ENCODE data around the gene HIVEP2.

HIVEP2 gene

DNA sequence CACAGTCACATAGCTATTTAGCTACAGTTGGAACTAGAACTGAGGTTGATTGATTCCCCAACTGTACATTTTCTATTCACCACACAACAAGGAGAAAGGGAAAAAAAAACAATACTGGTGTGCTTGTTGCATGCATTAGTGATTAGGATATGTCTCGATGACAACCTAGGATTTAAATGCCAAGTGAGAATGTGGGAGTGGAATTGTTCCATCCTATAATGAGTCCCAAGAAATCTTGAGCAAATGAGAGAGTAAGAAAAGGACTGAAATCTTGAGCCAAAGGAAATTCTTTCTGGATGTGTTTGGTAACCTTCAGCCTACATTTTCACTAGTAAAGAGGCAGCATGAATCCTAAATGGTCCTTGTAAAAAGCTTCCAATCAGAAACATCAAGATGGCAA, 232.7 kb downstream of the HIVEP2 start:
- no peak overlapping the region for H3K9ac ChIP-seq (ENCODE audit: low read depth, low read length)
- H3K9me3 ChIP-seq (ENCODE audit: control insufficient read depth, insufficient read depth, low read length): no peaks in the 10 kb centered on the region
- H3K36me3 ChIP-seq (ENCODE audit: insufficient read depth, low read length): no peaks in the 10 kb centered on the region
- peaks cover 4% of the 10 kb centered on the region; the same call in 1 of the 2 replicates for H3K4me1 ChIP-seq (ENCODE audit: insufficient read depth, low read length)

DNA sequence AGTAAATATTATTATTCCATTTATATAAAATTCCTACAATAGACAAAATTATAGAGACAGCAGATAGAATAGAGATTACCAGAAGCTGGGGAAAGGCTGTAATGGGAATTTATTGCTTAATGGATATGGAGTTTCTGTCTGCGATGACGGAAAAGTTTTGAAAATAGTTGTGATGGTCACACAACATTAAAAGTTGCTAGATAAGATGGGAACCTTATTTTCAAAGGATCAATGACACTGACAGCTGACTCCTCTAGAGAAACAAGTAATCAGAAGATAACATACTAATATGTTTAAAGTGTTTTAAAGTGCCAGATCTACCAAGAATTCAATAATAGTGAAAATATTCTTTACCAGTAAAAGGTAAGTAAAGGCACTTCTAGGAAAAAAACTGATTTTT, 236.3 kb downstream of the HIVEP2 start:
- Histone ChIP-seq H3K9ac (ENCODE audit: low read depth, low read length) (no peak overlapping the region), H3K4me1 (ENCODE audit: insufficient read depth, low read length) (no peaks in the 10 kb centered on the region), H3K36me3 (ENCODE audit: insufficient read depth, low read length) (no peaks in the 10 kb centered on the region), H3K9me3 (ENCODE audit: control insufficient read depth, insufficient read depth, low read length) (no peaks in the 10 kb centered on the region)

DNA sequence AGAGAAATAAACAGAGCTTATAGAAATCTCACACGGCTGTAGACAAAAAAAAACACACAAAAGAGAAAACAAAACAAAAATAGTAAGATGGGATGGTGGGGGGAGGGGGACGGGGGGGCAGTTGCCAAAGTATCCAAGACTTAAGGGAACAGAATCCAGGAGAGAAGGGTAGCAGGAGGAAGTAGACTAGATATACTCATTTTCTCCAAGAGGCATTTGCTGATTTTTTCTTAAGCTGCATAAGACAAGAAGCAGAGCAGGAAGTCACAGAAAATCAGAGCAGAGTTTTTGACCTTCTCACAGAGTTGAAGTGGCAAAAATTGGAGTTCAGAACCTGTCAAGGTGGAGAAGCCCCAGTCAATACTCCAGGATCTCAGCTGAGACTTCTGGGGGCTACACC, 237.7 kb downstream of the HIVEP2 start:
- H3K9ac ChIP-seq (ENCODE audit: low read depth, low read length): no peak overlapping the region
- H3K9me3 ChIP-seq (ENCODE audit: control insufficient read depth, insufficient read depth, low read length): no peaks in the 10 kb centered on the region
- H3K36me3 ChIP-seq (ENCODE audit: insufficient read depth, low read length): no peaks in the 10 kb centered on the region
- no peaks in the 10 kb centered on the region for H3K4me1 ChIP-seq (ENCODE audit: insufficient read depth, low read length)

DNA sequence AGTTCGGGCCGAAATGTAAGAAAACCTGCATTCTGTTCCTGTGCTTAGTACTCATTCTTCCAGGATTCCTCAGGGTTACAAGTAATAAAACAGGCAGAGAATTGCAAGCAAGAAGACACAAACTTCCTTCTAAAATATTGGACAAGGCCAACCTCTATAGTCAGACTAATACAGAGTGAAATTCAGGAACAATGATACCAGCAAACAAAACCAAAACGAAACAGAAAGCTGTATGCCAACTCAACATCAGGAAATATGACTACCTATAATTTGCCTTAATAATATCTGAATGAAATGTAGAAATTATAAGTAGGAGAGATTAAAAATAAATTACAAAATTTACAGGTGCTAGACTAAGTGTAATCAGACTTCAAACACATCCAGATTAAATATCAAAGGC, 238.8 kb downstream of the HIVEP2 start:
- H3K36me3 ChIP-seq (ENCODE audit: insufficient read depth, low read length): no peaks in the 10 kb centered on the region
- H3K4me1 ChIP-seq (ENCODE audit: insufficient read depth, low read length): no peaks in the 10 kb centered on the region
- no peaks in the 10 kb centered on the region for H3K9me3 ChIP-seq (ENCODE audit: control insufficient read depth, insufficient read depth, low read length)
- H3K9ac ChIP-seq (ENCODE audit: low read depth, low read length): no peak overlapping the region

DNA sequence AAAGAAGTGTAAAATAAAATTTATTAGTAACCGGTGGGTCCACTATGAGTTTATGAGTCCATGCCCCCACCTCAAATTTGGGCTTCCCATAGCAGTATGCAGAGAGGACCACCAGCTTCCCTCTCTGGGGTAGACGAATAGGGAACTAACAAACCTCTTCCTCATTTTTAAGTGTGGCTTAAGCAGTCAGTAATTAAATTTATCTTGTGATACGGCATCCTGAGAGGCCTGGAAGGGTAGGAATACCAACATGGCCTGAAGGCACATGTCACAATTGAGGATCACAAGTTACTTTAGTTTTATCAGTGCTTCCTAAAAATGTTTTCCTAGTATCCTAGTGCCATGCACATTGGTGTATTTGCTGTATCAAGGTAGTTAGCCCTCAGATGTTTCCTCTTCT, 239.9 kb downstream of the HIVEP2 start:
- Histone ChIP-seq H3K9me3 (ENCODE audit: control insufficient read depth, insufficient read depth, low read length) (no peaks in the 10 kb centered on the region), H3K36me3 (ENCODE audit: insufficient read depth, low read length) (no peaks in the 10 kb centered on the region), H3K9ac (ENCODE audit: low read depth, low read length) (no peak overlapping the region), H3K4me1 (ENCODE audit: insufficient read depth, low read length) (no peaks in the 10 kb centered on the region)

DNA sequence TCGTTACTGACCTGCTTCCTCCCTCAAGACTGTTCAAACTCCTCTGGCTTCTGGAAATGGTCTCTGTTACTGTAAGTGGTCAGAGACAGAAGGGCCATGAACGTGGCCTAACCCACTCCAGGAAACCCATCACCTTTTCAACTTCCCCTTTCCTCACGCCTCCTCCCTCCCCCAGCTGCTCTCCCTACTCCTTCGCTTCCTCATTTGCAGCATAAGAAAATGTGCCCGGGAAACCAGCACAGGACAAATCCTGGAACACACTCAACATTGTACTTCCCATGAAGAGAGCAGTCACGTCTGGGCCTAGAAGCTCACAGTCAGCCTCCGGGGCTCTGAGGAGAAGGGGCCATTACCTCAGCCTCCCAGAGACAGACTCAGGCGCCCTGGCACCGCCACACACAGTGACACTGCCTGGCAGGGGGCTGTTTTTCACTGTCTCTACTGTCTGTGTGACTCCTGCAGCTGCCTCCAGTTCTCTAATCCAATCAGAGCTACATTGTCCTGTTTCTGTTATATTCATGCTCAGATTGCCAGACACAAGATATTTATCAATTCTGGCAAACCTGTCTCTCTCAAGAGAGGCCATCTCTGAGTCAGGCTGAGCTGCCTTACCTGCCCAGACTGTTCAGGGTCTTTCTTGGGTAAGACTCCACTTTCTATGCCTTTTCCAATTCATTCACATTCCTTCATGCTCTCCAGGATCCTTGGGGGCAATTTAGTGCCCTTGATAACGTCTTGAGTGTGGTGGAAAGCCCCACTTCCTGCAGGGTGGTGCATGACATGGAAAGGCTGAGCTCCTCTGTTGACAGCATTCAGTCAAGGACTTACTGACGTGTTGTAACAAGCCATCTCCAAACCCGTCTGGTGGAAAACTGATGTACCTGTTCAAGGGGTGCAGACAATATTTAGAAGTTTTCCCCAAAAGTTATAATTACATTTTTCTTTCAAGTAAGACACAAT, 242.2 kb downstream of the HIVEP2 start:
- no peaks in the 10 kb centered on the region for H3K9me3 ChIP-seq (ENCODE audit: control insufficient read depth, insufficient read depth, low read length)
- peaks cover 6% of the 10 kb centered on the region for H3K4me1 ChIP-seq (ENCODE audit: insufficient read depth, low read length)
- no peaks in the 10 kb centered on the region for H3K36me3 ChIP-seq (ENCODE audit: insufficient read depth, low read length)
- no peak overlapping the region for H3K9ac ChIP-seq (ENCODE audit: low read depth, low read length)
